ENCODE data around the gene NME4. TPM values are rescaled to one million over a fixed set of nuclear protein-coding genes. Genes with fewer than 3 reads are reported as not detected.

Gene NME4
- total RNA-seq, 1 experiment from 2014 or later = 159 TPM

DNA sequence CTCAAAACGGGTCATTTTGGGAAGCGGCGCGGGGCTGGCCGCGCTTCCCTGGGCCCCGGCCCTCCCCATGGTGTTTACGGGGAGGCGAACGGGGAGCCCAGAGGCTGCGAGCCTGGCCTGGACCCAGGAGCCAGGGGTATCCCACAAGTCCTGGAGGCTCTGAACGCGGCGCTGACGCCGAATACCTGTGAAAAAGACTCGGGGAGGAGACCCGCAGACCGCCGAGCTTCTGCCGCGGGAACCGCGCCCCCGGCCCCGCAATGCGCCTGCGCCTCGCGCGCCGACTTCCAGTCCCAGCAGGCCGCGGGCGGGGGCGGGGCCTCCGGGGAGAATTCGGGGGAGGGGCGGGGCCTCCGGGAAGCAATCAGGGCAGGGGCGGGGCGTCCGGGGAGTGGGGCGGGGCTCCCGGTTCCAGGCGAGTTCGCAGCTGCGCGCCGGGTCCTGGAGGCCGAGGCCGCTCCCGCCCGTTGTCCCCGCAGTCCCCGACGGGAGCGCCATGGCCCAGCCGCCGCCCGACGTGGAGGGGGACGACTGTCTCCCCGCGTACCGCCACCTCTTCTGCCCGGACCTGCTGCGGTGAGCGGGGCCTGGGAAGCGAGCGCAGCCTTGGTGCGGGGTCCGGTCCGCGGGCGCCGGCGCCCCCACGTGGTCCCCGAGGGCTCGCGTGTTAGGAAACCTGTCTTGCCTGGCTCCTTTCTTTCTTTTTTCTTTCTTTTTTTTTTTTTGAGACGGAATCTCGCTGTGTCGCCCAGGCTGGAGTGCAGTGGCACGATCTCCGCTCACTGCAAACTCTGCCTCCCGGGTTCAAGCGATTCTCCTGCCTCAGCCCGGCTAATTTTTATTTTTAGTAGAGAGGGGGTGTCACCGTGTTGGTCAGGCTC, 4.7 kb downstream of the NME4 start, which contains the start of gene DECR2:
DECR2 (plus strand) TSS at position 418 of the 881 bp plus-strand sequence; CDS start at position 497, 79 bp downstream.
- peak; percentile 67 to 96 for DNase-seq
- no peaks in the 10 kb centered on the region for H4K20me1 ChIP-seq (ENCODE audit: insufficient read depth)
- peaks cover 9% of the 10 kb centered on the region; the same call in 1 of the 2 replicates for H3K79me2 ChIP-seq (ENCODE audit: low read depth)
- ChIA-PET CTCF (interaction anchor here (0.7 kb wide), 2 partner anchors 84 to 348 kb away, joined by 4 to 6 read pairs; partner anchors contain the start of gene SNRNP25), POLR2A (ENCODE audit: unreplicated experiment) (interaction anchor here (0.6 to 0.9 kb wide), 4 partner anchors 15 to 338 kb away, joined by 4 to 18 read pairs (median 6); no protein-coding TSS in a partner anchor)
- H3K4me1 ChIP-seq (replicated peaks; ENCODE audit: insufficient read depth) = peaks cover 13% of the 10 kb centered on the region
- H3K4me3 ChIP-seq = peak within 1 kb of the TSS; percentile 99
- no peaks in the 10 kb centered on the region for H3K27me3 ChIP-seq (ENCODE audit: insufficient read depth, low read depth)
- H3K27ac ChIP-seq = peak within 1 kb of the TSS; percentile 67
- H3K9me3 ChIP-seq (ENCODE audit: insufficient read depth, low read depth) = no peaks in the 10 kb centered on the region
- H3F3A ChIP-seq (ENCODE audit: insufficient read depth, low read depth) = peaks cover 44% of the 10 kb centered on the region; the same call in 1 of the 2 replicates
- TSS peak; percentile 51 for BruUV-seq (replicated peaks)
- no peak for TF ChIP-seq EZH2 (IDR thresholded peaks at IDR 0.05; ENCODE audit: low read depth)
- TF ChIP-seq, protein P1, sequence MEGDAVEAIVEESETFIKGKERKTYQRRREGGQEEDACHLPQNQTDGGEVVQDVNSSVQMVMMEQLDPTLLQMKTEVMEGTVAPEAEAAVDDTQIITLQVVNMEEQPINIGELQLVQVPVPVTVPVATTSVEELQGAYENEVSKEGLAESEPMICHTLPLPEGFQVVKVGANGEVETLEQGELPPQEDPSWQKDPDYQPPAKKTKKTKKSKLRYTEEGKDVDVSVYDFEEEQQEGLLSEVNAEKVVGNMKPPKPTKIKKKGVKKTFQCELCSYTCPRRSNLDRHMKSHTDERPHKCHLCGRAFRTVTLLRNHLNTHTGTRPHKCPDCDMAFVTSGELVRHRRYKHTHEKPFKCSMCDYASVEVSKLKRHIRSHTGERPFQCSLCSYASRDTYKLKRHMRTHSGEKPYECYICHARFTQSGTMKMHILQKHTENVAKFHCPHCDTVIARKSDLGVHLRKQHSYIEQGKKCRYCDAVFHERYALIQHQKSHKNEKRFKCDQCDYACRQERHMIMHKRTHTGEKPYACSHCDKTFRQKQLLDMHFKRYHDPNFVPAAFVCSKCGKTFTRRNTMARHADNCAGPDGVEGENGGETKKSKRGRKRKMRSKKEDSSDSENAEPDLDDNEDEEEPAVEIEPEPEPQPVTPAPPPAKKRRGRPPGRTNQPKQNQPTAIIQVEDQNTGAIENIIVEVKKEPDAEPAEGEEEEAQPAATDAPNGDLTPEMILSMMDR (conservative IDR thresholded peaks at IDR 0.05) = no peak; the same call in 1 of the 2 replicates
- intact Hi-C loops (cut with micrococcal nuclease; ENCODE audit: unreplicated experiment) = loop anchor here (1.0 to 2.0 kb wide), 2 partner anchors 23 to 133 kb away; no protein-coding TSS in a partner anchor
- H3K4me2 ChIP-seq = peak within 1 kb of the TSS; percentile 85
- H2AFZ ChIP-seq = peak within 1 kb of the TSS; percentile 96
- no peaks in the 10 kb centered on the region; the same call in 1 of the 2 replicates for H3K36me3 ChIP-seq (ENCODE audit: low read depth)
- H3K9me2 ChIP-seq (ENCODE audit: insufficient read depth) = no peaks in the 10 kb centered on the region

DNA sequence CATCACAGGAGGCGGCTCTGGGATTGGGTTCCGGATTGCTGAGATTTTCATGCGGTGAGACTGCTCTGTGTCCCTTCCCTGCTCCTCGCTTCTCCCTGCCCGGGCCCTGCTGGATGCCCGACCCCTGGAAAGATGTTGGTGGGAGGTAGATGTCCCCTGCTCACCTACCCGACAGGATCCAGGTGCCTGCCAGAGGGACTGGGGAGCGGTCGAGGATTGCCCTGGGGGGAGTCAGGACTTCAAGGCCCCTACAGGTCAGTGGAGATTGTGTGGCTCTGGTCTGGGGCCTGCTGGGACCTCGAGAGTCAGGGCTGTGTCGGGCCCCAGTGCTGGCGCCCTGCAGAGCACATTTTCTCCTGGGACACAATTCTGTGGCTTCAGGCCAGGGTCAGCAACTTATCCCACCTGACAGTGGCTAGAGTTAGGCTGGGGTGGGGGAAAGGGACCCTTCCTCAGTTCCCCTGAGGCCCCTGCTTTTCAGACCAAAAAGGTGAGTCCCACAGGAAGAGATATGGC, 8.0 kb downstream of the NME4 start:
- Histone ChIP-seq H3K4me3 (no peak overlapping the region), H3K36me3 (ENCODE audit: low read depth) (no peaks in the 10 kb centered on the region; the same call in 1 of the 2 replicates), H3K9me2 (ENCODE audit: insufficient read depth) (no peaks in the 10 kb centered on the region), H4K20me1 (ENCODE audit: insufficient read depth) (no peaks in the 10 kb centered on the region), H2AFZ (no peak overlapping the region), H3K4me1 (replicated peaks; ENCODE audit: insufficient read depth) (peaks cover 12% of the 10 kb centered on the region), H3F3A (ENCODE audit: insufficient read depth, low read depth) (peaks cover 30% of the 10 kb centered on the region; the same call in 1 of the 2 replicates), H3K4me2 (no peak overlapping the region), H3K27me3 (ENCODE audit: insufficient read depth, low read depth) (no peaks in the 10 kb centered on the region), H3K9me3 (ENCODE audit: insufficient read depth, low read depth) (no peaks in the 10 kb centered on the region), H3K79me2 (ENCODE audit: low read depth) (peaks cover 9% of the 10 kb centered on the region; the same call in 1 of the 2 replicates), H3K27ac (no peak overlapping the region)
- POLR2A ChIA-PET (ENCODE audit: unreplicated experiment) = interaction anchor here (0.7 kb wide), 1 partner anchor 23 kb away, joined by 4 read pairs; no protein-coding TSS in a partner anchor
- no TSS peak for BruUV-seq (replicated peaks)
- intact Hi-C loops (cut with micrococcal nuclease; ENCODE audit: unreplicated experiment) = no loop called here
- CTCF ChIA-PET = no interaction called here
- DNase-seq = no peak
- TF ChIP-seq, protein P1 (conservative IDR thresholded peaks at IDR 0.05) = no peak
- TF ChIP-seq EZH2 (IDR thresholded peaks at IDR 0.05; ENCODE audit: low read depth) = no peak

Data from PC-9 (cell line).